ENCODE measurements around the gene MYO16. TPM values are rescaled to one million over a fixed set of nuclear protein-coding genes. Genes with fewer than 3 reads are reported as not detected.

The MYO16 gene
- total RNA-seq, 1 donor from 2014 or later = 0.27 TPM

DNA sequence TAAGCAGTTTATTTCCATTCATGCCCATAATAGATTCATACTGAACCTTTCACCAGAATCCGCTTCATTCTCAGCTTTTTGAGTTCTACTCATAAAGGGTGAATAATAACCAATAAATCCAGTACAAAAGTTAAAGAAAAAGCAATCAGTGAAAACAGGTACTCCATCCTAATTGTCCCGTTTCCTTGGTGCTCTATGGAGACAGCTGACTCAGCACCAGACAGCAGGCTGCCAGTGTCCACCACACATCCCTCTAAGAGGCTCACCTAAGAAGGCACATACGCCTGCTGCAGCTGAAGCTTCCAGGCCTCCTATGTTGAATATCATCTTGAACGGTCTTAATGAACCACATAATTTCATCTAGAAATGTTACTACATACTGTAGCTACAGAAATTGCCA is 27.3 kb downstream of the MYO16 start:
- no peak for ATAC-seq
- no peak for DNase-seq (ENCODE audit: low spot score)
- intact Hi-C loops (cut with DNase I) = no loop called here

DNA sequence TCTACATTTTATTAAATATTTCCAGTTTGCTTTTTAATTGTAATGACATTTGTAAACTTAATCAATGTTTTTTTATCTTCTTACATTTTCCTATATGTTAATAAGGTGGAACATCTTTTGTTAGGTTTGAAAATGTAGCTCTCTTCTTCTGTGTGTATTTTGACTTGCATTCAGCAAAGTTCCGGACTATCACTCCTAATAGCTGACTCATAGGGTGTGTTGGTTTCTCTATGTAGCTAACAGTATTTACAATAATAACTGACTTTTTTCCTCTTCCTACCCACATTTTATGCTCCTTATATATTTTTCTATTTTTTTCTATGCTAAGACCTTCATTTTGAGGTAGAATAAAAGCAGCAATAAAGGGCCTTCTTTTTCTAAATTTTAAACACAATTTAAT is 28.1 kb downstream of the MYO16 start:
- DNase-seq (ENCODE audit: low spot score) (no peak), ATAC-seq (no peak)
- intact Hi-C loops (cut with DNase I) = no loop called here

DNA sequence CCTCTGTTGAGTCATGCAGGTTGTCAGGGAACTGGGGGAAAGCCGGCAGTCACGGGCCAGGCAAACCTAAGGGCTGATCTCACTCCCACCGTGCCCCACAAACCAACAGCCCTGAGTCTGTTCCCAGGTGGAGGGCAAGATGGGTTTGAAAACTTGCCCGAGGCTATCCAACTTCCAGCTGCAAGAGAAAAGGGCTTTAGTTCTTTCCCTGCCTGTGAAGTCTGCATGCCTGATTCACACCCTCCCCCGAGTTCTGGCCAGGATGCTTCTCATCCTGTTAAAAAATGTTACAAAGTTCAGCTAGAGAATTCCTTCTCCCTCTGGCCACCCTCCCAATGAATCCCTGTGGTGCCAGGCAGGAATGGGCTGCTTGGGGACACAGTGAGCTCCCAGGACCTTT is 33.1 kb downstream of the MYO16 start:
- intact Hi-C loops (cut with DNase I) = no loop called here
- ATAC-seq (no peak), DNase-seq (ENCODE audit: low spot score) (no peak)

DNA sequence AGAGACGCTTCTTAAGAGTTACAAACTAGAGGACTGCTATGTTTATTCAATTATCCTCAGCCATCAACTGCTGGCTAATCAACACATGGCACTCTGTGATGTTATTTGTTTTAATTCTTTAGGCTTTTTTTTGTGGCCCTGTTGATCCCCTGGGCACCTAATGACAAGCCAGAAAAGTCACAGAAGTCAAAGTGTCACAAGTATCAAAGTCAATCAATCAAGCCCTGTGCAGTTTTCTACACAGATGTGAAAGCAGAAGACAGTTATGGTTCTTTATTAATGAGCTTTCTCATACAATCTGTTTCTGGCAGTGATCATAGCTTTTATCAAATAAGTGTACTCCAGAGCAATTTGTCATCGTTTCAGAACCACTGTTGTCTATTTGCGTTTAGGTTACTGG is 34.3 kb downstream of the MYO16 start:
- intact Hi-C loops (cut with DNase I) = no loop called here
- ATAC-seq = no peak

DNA sequence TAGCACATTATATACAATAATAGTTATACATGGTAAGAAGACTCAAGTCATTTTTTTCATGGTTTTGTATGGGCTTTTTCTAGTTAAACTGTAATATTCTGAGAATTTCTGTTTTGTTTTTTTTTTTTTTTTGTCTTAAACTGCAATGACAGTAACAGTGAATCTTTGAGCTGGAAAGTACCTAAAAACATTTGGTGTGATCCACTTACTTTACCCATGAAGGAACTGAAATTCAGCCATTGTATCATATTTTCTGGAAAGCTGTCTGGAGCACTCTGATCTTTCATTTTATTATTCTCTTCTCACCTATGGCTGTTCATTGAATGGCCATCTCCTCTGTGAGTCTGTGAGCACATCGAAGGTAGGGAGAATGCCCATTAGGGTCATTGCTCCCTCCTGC is 37.8 kb downstream of the MYO16 start:
- DNase-seq (ENCODE audit: low spot score) (no peak), ATAC-seq (no peak)
- intact Hi-C loops (cut with DNase I) = no loop called here

More for the DNA sequence above, 34.3 kb downstream of the MYO16 start:
- no peak for DNase-seq (ENCODE audit: low spot score)

DNA sequence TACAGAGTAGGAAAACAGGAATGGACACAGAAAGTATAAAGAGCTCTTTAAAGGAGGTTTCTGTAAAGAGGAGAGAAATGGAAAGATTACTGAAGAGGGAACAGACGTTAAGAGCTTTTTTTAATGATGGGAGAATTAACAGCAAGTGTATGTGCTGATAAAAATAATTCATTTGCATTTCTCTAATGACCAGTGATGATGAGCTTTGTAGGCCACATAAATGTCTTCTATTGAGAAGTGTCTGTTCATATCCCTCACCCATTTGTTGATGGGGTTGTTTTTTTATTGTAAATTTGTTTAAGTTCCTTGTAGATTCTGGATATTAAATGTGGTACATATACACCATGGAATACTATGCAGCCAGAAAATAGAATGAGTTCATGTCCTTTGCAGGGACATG is 40.0 kb downstream of the MYO16 start:
- ATAC-seq = no peak

DNA sequence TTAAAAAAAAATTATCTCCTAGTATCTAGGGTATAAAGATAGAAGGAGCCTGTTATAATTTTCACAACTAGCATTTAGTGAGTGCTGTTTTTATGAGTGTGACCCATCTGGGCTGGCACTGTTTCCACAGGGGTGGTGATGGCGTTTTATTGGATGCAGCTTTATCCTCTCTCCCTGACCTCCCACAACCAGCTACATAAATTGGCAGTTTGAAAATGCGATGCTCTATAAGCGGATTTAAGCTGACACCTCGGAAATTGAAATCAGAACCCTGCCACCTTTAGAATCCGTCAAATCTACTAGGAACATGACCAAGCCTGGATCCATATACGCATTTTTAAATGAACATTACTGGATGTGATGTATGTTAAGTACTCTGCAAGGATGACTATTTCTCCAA is 44.9 kb downstream of the MYO16 start:
- ATAC-seq = no peak
- no peak for DNase-seq (ENCODE audit: low spot score)
- intact Hi-C loops (cut with DNase I) = no loop called here

More for the DNA sequence above, 40.0 kb downstream of the MYO16 start:
- intact Hi-C loops (cut with DNase I) = no loop called here
- DNase-seq (ENCODE audit: low spot score) = no peak

DNA sequence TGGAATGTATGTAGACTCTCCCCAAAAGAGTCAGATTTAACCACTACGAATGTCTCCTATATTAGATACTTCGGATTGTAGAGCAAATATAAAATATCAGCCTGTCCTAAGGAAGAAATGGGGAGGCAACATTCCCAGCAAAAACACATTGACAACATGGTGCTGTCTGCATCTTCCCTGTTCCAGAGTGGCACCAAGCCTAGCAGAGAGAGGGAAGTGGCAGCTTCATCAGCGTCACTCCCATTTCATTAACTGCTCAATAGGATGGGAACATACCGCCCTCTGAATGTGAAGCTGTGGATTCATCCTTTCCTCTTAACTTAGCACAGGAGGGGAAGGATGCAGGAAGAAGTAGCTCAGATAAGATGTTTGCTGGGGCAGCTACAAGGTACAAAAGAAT is 45.4 kb downstream of the MYO16 start:
- DNase-seq (ENCODE audit: low spot score) (no peak), ATAC-seq (no peak)
- intact Hi-C loops (cut with DNase I) = no loop called here

DNA sequence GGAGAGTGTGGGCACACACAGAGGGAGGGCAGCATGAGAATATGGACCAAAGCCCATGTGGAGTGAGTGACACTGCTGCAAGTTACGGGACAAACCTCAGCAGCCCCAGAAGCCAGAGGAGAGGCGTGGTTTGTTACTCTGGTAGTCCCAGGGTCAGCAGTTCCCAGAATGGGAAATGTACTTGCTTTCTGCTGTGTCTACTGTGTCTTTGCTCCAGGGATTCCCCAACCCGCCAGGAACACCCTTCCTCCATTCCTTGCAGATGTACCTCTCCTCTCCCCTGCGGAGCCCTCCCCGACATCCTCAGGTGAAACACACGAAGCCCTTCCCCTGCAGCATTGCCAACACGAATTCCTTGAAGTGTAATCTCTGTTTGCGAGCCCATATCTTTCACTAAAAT is 47.2 kb downstream of the MYO16 start:
- DNase-seq (ENCODE audit: low spot score) = no peak
- intact Hi-C loops (cut with DNase I) = loop anchor here (1.0 kb wide), 1 partner anchor 19 kb away; no protein-coding TSS in a partner anchor
- ATAC-seq = no peak

DNA sequence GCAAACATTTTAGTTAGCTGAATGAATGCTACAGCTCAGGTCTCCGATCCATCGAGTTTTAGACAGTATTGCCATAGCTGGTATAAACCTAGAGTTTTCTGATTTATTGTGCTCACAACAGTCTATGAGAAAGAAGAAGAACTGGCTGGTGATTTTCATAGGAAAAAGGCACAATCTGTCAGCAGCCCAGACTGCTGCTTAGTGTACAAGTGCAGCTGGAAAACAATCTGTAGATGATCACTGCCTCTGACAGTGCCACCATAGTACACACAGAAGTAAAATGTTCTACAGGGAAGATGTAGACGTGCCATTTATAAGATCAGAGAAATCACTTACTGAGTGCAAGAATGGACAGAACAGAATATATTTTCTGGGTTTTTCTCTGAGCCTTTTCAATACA is 48.4 kb downstream of the MYO16 start:
- intact Hi-C loops (cut with DNase I) = loop anchor here (1.0 kb wide), 1 partner anchor 17 kb away; no protein-coding TSS in a partner anchor
- no peak for ATAC-seq
- DNase-seq (ENCODE audit: low spot score) = no peak

DNA sequence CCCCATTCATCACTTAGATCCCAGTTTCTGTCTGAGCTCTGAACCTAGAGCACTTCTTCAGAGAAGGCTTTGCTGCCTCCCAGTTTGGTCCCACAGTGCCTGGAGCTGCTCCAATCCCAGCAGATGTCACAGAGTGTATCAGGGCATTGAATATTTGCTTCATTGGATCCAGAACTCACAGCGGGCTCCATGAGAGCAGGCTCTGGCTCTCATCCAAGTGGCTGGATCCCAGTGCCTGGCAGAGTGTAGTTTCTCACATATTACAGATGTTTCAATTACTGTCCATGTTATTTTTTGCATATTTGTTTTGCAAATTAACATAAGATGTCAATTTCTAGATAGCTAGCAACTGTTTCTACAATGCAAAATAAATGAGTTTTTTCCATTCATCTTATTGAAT is 50.6 kb downstream of the MYO16 start:
- intact Hi-C loops (cut with DNase I) = no loop called here
- ATAC-seq (no peak), DNase-seq (ENCODE audit: low spot score) (no peak)

DNA sequence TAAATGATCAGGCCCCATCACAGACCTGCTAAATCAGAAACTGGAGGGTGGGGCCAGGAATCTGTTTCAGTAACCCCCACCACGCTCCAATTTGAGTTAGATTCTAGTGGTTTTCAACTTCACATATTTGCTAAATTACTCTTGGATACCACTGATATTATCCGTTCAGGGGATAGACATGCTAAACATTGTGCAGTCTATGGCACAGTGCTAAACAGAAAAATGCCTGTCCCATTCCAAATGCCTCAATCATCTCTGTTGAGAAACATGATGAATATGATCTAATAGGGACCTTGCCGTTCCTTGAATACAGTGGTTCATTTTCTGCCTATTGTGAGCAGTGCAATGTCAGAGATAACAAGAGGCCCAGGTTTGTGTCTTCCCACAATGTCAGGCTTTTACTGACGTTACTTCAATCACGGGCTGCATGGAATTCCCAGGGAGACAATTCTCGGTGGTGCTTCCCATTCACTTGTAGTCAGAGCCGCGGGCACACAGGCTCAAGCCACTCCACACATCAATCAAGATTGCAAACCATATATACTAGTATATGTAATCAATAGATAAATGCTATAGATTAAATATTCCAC is 52.7 kb downstream of the MYO16 start:
- no peak for ATAC-seq
- no peak for DNase-seq (ENCODE audit: low spot score)
- intact Hi-C loops (cut with DNase I) = no loop called here

DNA sequence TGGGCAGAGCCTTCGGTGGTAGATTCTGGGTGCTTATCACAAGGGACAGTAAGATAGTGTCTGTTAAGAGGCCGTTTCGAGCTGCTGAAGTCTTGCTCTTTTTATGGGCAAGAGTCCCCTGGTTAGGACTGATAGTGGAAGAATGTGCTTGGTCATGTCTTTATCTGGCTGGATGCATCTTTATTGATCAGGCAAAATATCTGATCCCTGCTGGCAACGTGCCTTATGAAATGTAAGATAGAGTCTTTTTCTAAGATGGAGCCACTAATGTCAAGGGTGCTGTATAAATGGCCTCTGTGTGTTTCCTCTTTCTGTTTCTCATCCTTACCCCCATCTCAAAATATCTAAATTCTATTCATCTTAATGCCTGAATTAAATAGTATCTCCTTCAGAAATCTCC is 53.3 kb downstream of the MYO16 start:
- intact Hi-C loops (cut with DNase I) = no loop called here
- no peak for DNase-seq (ENCODE audit: low spot score)
- ATAC-seq = no peak

DNA sequence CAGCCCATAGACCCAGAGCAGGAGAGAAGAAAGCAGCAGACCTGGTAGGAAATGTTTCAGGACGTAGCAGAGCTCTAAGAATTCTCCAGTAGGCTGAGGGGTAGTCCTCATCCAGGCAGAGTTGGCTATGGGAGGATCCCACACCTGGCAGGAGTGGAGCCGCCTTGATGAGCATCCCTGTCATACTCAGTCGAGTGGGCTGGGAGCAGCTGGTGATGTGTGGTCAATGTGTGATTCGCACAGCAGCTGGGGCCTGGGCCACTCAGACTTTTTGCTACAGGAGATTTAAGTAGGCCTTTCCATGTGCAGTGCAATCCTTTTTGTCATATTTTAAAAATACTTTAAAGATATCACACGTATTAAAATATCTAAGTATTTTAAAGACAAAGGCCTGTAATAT is 56.6 kb downstream of the MYO16 start:
- intact Hi-C loops (cut with DNase I) = no loop called here
- no peak for ATAC-seq
- no peak for DNase-seq (ENCODE audit: low spot score)

DNA sequence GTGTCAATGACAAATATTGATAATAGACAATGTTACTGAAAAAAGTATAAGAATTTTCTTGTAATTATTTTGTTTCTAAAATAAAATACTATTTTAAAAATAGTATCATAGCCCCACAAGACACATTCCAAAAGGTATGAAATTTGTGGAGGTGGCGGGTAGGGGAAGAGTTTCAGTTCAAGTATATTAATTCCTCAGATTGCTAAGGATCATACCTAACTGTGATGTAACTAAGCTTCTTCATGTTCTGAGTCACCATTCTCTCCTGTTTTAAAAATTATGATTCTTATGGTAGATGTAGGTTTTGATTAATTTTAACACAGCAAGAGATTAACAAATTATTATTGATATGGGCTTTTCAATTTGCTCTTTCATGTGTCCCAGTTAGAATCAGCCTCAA is 61.3 kb downstream of the MYO16 start:
- no peak for ATAC-seq
- DNase-seq (ENCODE audit: low spot score) = no peak
- intact Hi-C loops (cut with DNase I) = no loop called here

DNA sequence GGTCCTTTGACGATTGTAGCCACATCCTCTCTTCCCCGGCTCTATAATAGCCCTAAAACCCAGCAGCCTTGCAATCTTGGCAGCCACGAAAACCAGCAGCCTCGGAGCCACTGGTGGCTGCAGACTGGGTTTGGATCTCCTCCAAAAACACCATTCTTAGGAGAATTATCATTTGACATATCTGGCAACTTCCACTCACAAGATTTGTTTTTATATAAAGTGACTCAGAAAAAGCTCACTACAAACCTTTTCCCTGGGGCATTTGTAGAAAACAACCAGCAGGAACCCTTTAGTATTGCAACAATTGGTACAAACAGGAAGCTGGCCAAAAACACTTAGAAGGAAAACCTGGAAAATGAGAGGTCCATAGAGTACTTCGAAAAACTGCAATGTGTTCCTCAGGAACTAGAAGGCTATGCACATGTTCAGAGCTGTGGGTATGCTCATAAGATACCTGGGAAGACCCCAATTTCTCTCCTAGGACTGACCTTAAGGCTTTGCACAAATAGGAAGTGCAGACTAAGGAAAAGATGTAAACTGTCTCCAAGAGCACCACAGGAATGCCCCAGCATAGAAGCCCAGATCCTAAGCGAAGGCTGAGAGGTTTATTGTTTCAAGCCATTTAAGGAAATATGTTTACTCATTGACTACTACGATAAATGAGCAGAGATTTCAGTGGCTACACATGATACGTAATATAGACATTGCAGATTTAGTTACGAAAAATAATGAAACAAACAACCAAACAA is 71.2 kb downstream of the MYO16 start:
- DNase-seq (ENCODE audit: low spot score) = no peak
- ATAC-seq = no peak
- intact Hi-C loops (cut with DNase I) = no loop called here

DNA sequence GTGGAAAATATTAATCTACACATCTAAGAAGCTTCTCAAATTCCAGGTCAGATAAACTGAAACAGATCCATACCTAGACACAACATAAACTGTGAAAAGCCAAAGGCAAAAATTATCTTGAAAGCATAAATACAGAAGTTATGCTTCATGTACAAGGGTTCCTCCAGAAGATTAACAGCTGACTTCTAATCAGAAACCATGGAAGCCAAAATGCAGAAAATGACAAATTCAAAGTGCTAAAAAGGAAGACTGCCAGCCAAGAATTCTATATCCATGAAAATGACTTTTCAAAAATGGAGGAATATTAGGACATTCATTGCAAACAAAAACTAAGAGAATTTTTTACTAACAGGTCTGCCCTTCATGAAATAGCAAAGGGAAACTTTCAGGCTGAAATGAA is 72.8 kb downstream of the MYO16 start:
- intact Hi-C loops (cut with DNase I) = no loop called here

DNA sequence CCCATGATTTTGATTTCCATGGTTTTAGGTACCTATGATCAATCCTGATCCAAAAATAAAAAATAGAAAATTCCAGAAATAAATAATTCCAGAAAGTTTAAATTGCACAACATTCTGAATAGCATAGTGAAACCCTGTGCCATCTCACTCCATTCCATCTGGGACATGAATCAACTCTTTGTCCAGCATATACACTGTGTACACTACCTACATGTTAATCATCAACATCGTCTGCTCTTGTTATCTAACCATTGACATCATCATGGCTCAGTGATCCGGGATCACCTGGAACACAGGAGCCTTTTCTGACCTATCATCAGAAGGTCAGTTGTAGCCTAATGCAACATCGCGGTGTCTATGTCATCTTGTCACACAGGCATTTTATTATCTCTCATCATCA is 75.6 kb downstream of the MYO16 start:
- intact Hi-C loops (cut with DNase I) = no loop called here
- no peak for DNase-seq (ENCODE audit: low spot score)
- ATAC-seq = no peak

More for the DNA sequence above, 72.8 kb downstream of the MYO16 start:
- ATAC-seq = no peak
- no peak for DNase-seq (ENCODE audit: low spot score)

DNA sequence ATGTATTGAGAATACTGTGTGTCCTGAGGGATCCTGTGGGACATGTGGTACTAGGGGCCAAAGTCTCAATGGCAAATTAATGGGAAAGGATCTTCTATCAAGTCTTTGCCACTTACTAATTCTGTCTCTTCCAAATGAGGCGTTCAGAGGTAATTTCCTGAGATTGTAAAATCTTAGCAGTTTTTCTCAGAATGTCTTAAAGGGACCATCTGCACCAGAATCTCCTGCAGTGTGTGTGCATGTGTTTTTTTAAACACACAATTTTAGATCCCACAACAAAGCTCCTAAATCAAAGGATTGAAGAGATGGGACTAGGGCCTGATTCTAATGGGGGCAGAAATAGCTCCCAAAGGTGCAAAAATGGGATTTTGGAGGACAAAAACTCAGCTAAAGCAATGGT is 78.2 kb downstream of the MYO16 start:
- no peak for DNase-seq (ENCODE audit: low spot score)
- intact Hi-C loops (cut with DNase I) = no loop called here
- no peak for ATAC-seq

DNA sequence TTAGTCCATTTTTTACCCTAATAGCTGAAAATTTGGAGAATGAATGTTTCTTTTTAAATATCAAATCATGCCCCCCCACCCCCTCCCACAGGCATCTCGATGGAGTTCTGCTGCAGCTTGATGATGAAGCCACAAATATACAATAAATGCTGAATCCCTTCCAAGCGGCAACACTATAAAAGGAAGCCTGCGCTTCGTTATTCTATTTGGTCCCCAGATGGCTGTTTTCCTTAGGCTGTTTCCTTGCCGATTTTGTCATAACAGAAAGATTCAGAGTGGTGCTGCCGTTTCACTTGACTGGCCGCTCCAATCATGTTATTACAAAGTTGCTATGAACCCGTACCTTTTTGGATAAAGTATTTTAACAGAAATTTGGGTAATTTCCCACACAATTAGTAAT is 79.5 kb downstream of the MYO16 start:
- intact Hi-C loops (cut with DNase I) = no loop called here
- DNase-seq (ENCODE audit: low spot score) = no peak
- ATAC-seq = no peak

DNA sequence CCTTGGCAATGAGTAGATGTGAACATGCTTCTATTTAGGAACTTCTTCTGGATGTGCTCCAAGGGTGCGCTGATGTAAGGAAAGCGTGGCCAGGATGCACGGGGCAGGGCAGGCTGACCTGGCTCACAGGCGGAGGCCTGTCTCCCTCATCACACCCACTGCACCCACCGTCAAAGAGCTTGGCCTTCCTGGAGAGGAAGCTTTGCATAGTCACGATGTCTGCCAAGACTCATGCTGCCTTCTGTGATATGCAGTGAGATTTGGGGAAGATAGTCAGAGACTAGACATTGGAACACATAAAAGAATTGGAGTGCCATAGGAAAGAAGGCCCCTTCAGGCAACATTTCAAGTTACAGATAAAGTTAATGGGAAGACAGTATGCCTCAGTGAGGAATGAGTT is 82.0 kb downstream of the MYO16 start:
- ATAC-seq (no peak), DNase-seq (ENCODE audit: low spot score) (no peak)
- intact Hi-C loops (cut with DNase I) = no loop called here

Measured in sciatic nerve (tissue), 2 donors.